RWPE1 (cell line): ENCODE results near the gene SERPINB1.

Source experiments
- CTCF ChIA-PET: fragments of 350-600 bp; sonication (Branson Sonifier 250); formaldehyde crosslinking; extraction: SDS; loops from one replicate; lab custom pipeline; 2021; lab: Yijun Ruan, JAX
- POLR2A ChIA-PET: fragments of 400-600 bp; formaldehyde crosslinking; extraction: SDS; loops from one replicate; lab custom pipeline; 2020; ENCODE audit warnings: antibody characterized with exemption; ENCODE audit not compliant: low non-redundant PET; lab: Yijun Ruan, JAX
- DNase-seq: peaks from one replicate; pipeline ENCODE4 v3.0.0; 2012; ENCODE audit warnings: low spot score
- H3K27ac ChIP-seq: fragments of 450-650 bp; 2 replicates; pipeline ENCODE4 v1.5.1; 2017
- CTCF ChIP-seq: fragments of 450-650 bp; conservative IDR thresholded peaks from 2 replicates; pipeline ENCODE4 v1.5.1; 2017; ENCODE audit warnings: low read depth, mild to moderate bottlenecking

Gene SERPINB1

GRCh38 chr6:2799936-2800527 is 41.6 kb downstream of the SERPINB1 start:
- CTCF ChIA-PET = no interaction called here
- no peak for DNase-seq
- no peak for TF ChIP-seq CTCF
- H3K27ac ChIP-seq = no peak overlapping the region
- POLR2A ChIA-PET = no interaction called here

GRCh38 chr6:2798586-2799134 is 43.0 kb downstream of the SERPINB1 start:
- POLR2A ChIA-PET = no interaction called here

GRCh38 chr6:2797564-2798031 is 44.1 kb downstream of the SERPINB1 start:
- TF ChIP-seq CTCF = no peak
- no peak for DNase-seq
- H3K27ac ChIP-seq = no peak overlapping the region
- ChIA-PET CTCF (interaction anchor here (0.7 kb wide), 1 partner anchor 20 kb away, joined by 3 read pairs; no protein-coding TSS in a partner anchor), POLR2A (no interaction called here)

More at GRCh38 chr6:2798586-2799134, 43.0 kb downstream of the SERPINB1 start:
- no peak overlapping the region for H3K27ac ChIP-seq
- TF ChIP-seq CTCF = no peak
- CTCF ChIA-PET = no interaction called here
- DNase-seq = no peak

- CTCF ChIA-PET = no interaction called here
- TF ChIP-seq CTCF = no peak
- DNase-seq = no peak
- no peak overlapping the region for H3K27ac ChIP-seq
- POLR2A ChIA-PET = no interaction called here
These were observed 44.8 kb downstream of the SERPINB1 start for GRCh38 chr6:2796861-2797260.

GRCh38 chr6:2795956-2796355 is 45.7 kb downstream of the SERPINB1 start:
- TF ChIP-seq CTCF = no peak
- H3K27ac ChIP-seq = no peak overlapping the region
- ChIA-PET CTCF (no interaction called here), POLR2A (no interaction called here)
- DNase-seq = no peak

- CTCF ChIA-PET = no interaction called here
- POLR2A ChIA-PET = interaction anchor here (0.7 kb wide), 1 partner anchor 50 kb away, joined by 5 read pairs; no protein-coding TSS in a partner anchor
- no peak overlapping the region for H3K27ac ChIP-seq
- DNase-seq = no peak
- TF ChIP-seq CTCF = no peak
These were observed 46.5 kb downstream of the SERPINB1 start for GRCh38 chr6:2795162-2795561.
